Stimulated activated memory B cell treated with anti-CD40 and anti-IgM and Interleukin-4, amounts not matched to agents 10 μg/mL and 1 μg/mL and 100 μg/mL, for 72 hours (primary cell): ENCODE measurements around the gene CRK.
"Not testable (repeated sequence)": the region's sequence is repeated elsewhere in the genome, so short reads cannot be mapped to it uniquely, and the experiment has no call there.

Experiments used
- ATAC-seq: fragments of 150-1000 bp; cut with Tn5 transposase; 2 replicates; pipeline ENCODE4 v1.10.0; 2021
- H3K27ac Mint-ChIP-seq: one replicate; pipeline ENCODE4 v1.8.0; 2022; ENCODE audit warnings: mild to moderate bottlenecking, mixed read lengths
- H3K27me3 Mint-ChIP-seq: one replicate; pipeline ENCODE4 v1.8.0; 2022; ENCODE audit warnings: mixed read lengths
- H3K36me3 Mint-ChIP-seq: one replicate; pipeline ENCODE4 v1.8.0; 2022; ENCODE audit warnings: mixed read lengths
- H3K4me1 Mint-ChIP-seq: one replicate; pipeline ENCODE4 v1.8.0; 2022; ENCODE audit warnings: mixed read lengths
- H3K4me3 Mint-ChIP-seq: one replicate; pipeline ENCODE4 v1.8.0; 2022; ENCODE audit warnings: mild to moderate bottlenecking, moderate library complexity, mixed read lengths
- H3K9me3 Mint-ChIP-seq: one replicate; pipeline ENCODE4 v1.8.0; 2022; ENCODE audit warnings: mixed read lengths

Gene CRK

GRCh38 chr17:1434150-1434549 lies 21.9 kb downstream of the CRK start:
- no peak overlapping the region for H3K27ac Mint-ChIP-seq
- H3K27me3 Mint-ChIP-seq, result no peaks in the 10 kb centered on the region
- H3K9me3 Mint-ChIP-seq, result no peaks in the 10 kb centered on the region
- no peak overlapping the region for H3K4me3 Mint-ChIP-seq
- H3K4me1 Mint-ChIP-seq, result peaks cover 17% of the 10 kb centered on the region
- H3K36me3 Mint-ChIP-seq, result peaks cover 28% of the 10 kb centered on the region
- ATAC-seq, result no peak

GRCh38 chr17:1431631-1432104 lies 24.4 kb downstream of the CRK start:
- ATAC-seq, result no peak
- Mint-ChIP-seq H3K27ac (no peak overlapping the region), H3K4me3 (no peak overlapping the region), H3K9me3 (no peaks in the 10 kb centered on the region), H3K27me3 (no peaks in the 10 kb centered on the region), H3K4me1 (peaks cover 22% of the 10 kb centered on the region), H3K36me3 (peaks cover 30% of the 10 kb centered on the region)

- ATAC-seq, result no peak
- H3K27ac Mint-ChIP-seq, result no peak overlapping the region
- peaks cover 35% of the 10 kb centered on the region for H3K36me3 Mint-ChIP-seq
- H3K4me3 Mint-ChIP-seq, result no peak overlapping the region
- H3K4me1 Mint-ChIP-seq, result peaks cover 15% of the 10 kb centered on the region
- no peaks in the 10 kb centered on the region for H3K27me3 Mint-ChIP-seq
- no peaks in the 10 kb centered on the region for H3K9me3 Mint-ChIP-seq
Measured at GRCh38 chr17:1423456-1424135, 32.4 kb downstream of the CRK start.

- Mint-ChIP-seq H3K9me3 (no peaks in the 10 kb centered on the region), H3K4me1 (peaks cover 10% of the 10 kb centered on the region), H3K27ac (no peak overlapping the region), H3K27me3 (no peaks in the 10 kb centered on the region), H3K36me3 (peaks cover 38% of the 10 kb centered on the region), H3K4me3 (no peak overlapping the region)
- no peak for ATAC-seq
Measured at GRCh38 chr17:1422885-1423284, 33.1 kb downstream of the CRK start.

GRCh38 chr17:1421470-1421869 lies 34.6 kb downstream of the CRK start:
- no peak for ATAC-seq
- H3K4me1 Mint-ChIP-seq, result peaks cover 10% of the 10 kb centered on the region
- no peaks in the 10 kb centered on the region for H3K27me3 Mint-ChIP-seq
- H3K9me3 Mint-ChIP-seq, result no peaks in the 10 kb centered on the region
- no peak overlapping the region for H3K4me3 Mint-ChIP-seq
- peaks cover 41% of the 10 kb centered on the region for H3K36me3 Mint-ChIP-seq
- no peak overlapping the region for H3K27ac Mint-ChIP-seq

- H3K27me3 Mint-ChIP-seq, result no peaks in the 10 kb centered on the region
- ATAC-seq, result no peak
- peaks cover 40% of the 10 kb centered on the region for H3K36me3 Mint-ChIP-seq
- H3K4me3 Mint-ChIP-seq, result no peak overlapping the region
- H3K9me3 Mint-ChIP-seq, result no peaks in the 10 kb centered on the region
- H3K4me1 Mint-ChIP-seq, result peaks cover 8% of the 10 kb centered on the region
- H3K27ac Mint-ChIP-seq, result no peak overlapping the region
Measured at GRCh38 chr17:1420981-1421380, 35.1 kb downstream of the CRK start.

- H3K36me3 Mint-ChIP-seq, result peaks cover 32% of the 10 kb centered on the region
Measured at GRCh38 chr17:1420163-1420562, 35.9 kb downstream of the CRK start.

GRCh38 chr17:1418476-1418875 lies 37.6 kb downstream of the CRK start:
- not testable (repeated sequence) for H3K27me3 Mint-ChIP-seq, H3K27ac Mint-ChIP-seq, H3K4me1 Mint-ChIP-seq, H3K4me3 Mint-ChIP-seq, ATAC-seq, H3K9me3 Mint-ChIP-seq
- H3K36me3 Mint-ChIP-seq, result peaks cover 28% of the 10 kb centered on the region

More at GRCh38 chr17:1420163-1420562, 35.9 kb downstream of the CRK start:
- ATAC-seq, result no peak
- no peaks in the 10 kb centered on the region for H3K9me3 Mint-ChIP-seq
- H3K27me3 Mint-ChIP-seq, result no peaks in the 10 kb centered on the region
- peaks cover 4% of the 10 kb centered on the region for H3K4me1 Mint-ChIP-seq
- H3K27ac Mint-ChIP-seq, result no peak overlapping the region
- H3K4me3 Mint-ChIP-seq, result no peak overlapping the region

GRCh38 chr17:1416414-1416813 lies 39.6 kb downstream of the CRK start:
- Mint-ChIP-seq H3K4me3 (no peak overlapping the region), H3K36me3 (peaks cover 19% of the 10 kb centered on the region), H3K27me3 (no peaks in the 10 kb centered on the region), H3K27ac (no peak overlapping the region), H3K9me3 (no peaks in the 10 kb centered on the region), H3K4me1 (peaks cover 8% of the 10 kb centered on the region)
- ATAC-seq, result no peak

GRCh38 chr17:1414634-1415033 lies 41.4 kb downstream of the CRK start:
- H3K4me1 Mint-ChIP-seq, result peaks cover 8% of the 10 kb centered on the region
- no peaks in the 10 kb centered on the region for H3K27me3 Mint-ChIP-seq
- peaks cover 14% of the 10 kb centered on the region for H3K36me3 Mint-ChIP-seq
- no peak overlapping the region for H3K27ac Mint-ChIP-seq
- ATAC-seq, result no peak
- H3K4me3 Mint-ChIP-seq, result no peak overlapping the region
- H3K9me3 Mint-ChIP-seq, result no peaks in the 10 kb centered on the region

GRCh38 chr17:1414001-1414574 lies 41.9 kb downstream of the CRK start:
- no peak overlapping the region for H3K4me3 Mint-ChIP-seq
- no peak for ATAC-seq
- no peak overlapping the region for H3K27ac Mint-ChIP-seq

GRCh38 chr17:1413281-1413791 lies 42.7 kb downstream of the CRK start:
- Mint-ChIP-seq H3K36me3 (peaks cover 14% of the 10 kb centered on the region), H3K4me1 (peaks cover 8% of the 10 kb centered on the region), H3K27me3 (no peaks in the 10 kb centered on the region), H3K4me3 (no peak overlapping the region), H3K27ac (no peak overlapping the region), H3K9me3 (no peaks in the 10 kb centered on the region)
- no peak for ATAC-seq

More at GRCh38 chr17:1414001-1414574, 41.9 kb downstream of the CRK start:
- no peaks in the 10 kb centered on the region for H3K27me3 Mint-ChIP-seq
- no peaks in the 10 kb centered on the region for H3K9me3 Mint-ChIP-seq
- peaks cover 8% of the 10 kb centered on the region for H3K4me1 Mint-ChIP-seq
- H3K36me3 Mint-ChIP-seq, result peaks cover 14% of the 10 kb centered on the region

- Mint-ChIP-seq H3K9me3 (no peaks in the 10 kb centered on the region), H3K4me1 (peaks cover 8% of the 10 kb centered on the region), H3K27me3 (no peaks in the 10 kb centered on the region), H3K27ac (no peak overlapping the region), H3K36me3 (peaks cover 8% of the 10 kb centered on the region), H3K4me3 (no peak overlapping the region)
- ATAC-seq, result no peak
Measured at GRCh38 chr17:1412185-1413110, 43.6 kb downstream of the CRK start.

GRCh38 chr17:1402262-1402586 lies 53.8 kb downstream of the CRK start:
- Mint-ChIP-seq H3K4me1 (peaks cover 17% of the 10 kb centered on the region), H3K36me3 (peaks cover 7% of the 10 kb centered on the region), H3K27ac (no peak overlapping the region), H3K4me3 (no peak overlapping the region), H3K9me3 (no peaks in the 10 kb centered on the region), H3K27me3 (no peaks in the 10 kb centered on the region)
- ATAC-seq, result no peak
